HFFc6 (cell line): Measurements from ENCODE around the gene MDGA2. TPM values are rescaled to one million over a fixed set of nuclear protein-coding genes. Genes with fewer than 3 reads are reported as not detected.

Experiments used
- DNase-seq: peaks from one replicate; pipeline ENCODE4 v3.0.0-alpha.2; 2018
- H3K27ac Mint-ChIP-seq: 2 replicates; pipeline ENCODE4 v1.8.0; 2020; ENCODE audit warnings: mild to moderate bottlenecking, mixed read lengths
- H3K27me3 Mint-ChIP-seq: 2 replicates; pipeline ENCODE4 v1.8.0; 2021; ENCODE audit warnings: mild to moderate bottlenecking, moderate library complexity, mixed read lengths; ENCODE audit not compliant: insufficient read depth
- H3K36me3 Mint-ChIP-seq: 2 replicates; pipeline ENCODE4 v1.8.0; 2021; ENCODE audit warnings: low read depth, mixed read lengths
- H3K4me1 Mint-ChIP-seq: 2 replicates; pipeline ENCODE4 v1.8.0; 2020; ENCODE audit warnings: low read depth, mixed read lengths
- H3K4me3 Mint-ChIP-seq: 2 replicates; pipeline ENCODE4 v1.8.0; 2020; ENCODE audit warnings: mild to moderate bottlenecking, moderate library complexity, mixed read lengths
- H3K9me3 Mint-ChIP-seq: 2 replicates; pipeline ENCODE4 v1.8.0; 2020; ENCODE audit warnings: mild to moderate bottlenecking, mixed read lengths
- CTCF ChIP-seq: fragments of 200-600 bp; sonication (generic); IDR thresholded peaks from 2 replicates; pipeline ENCODE4 v1.5.0; 2021; ENCODE audit warnings: antibody characterized with exemption, mild to moderate bottlenecking
- total RNA-seq, 6 experiments: library from RNA; stranded (reverse); fragmentation: NEBNext Ultra II Directional; extraction: Animal tissue kit (Norgen Biotek cat#: 25700); gene quantifications; 2 replicates in 1 of 6; 3 replicates in 5 of 6; pipeline ENCODE4 v1.2.3, GENCODE V29; 2021

Gene MDGA2
- total RNA-seq, 6 experiments from 2014 or later = not detected

DNA sequence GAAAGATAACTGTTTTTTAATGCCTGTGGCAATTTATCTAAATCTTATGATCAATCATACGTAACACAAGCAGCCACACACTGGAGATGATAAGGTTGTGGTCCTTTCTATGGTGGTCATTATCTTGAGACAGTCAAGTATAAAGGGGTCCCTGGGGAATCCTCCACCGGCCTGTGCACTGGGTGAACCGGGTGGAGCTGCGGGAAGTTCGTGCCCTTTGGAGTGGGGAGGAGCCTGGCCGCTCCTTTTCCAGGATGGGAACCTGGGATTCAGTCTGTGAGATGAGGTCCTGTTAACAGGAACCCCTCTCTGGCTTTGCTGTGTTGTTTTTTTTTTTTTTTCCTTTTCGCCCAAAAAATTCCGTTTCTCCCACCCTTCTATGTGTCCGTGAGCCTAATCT, 856.3 kb downstream of the MDGA2 start:
- H3K27ac Mint-ChIP-seq = no peak overlapping the region
- H3K4me3 Mint-ChIP-seq = no peak overlapping the region
- H3K27me3 Mint-ChIP-seq = no peaks in the 10 kb centered on the region; the same call in 1 of the 2 replicates
- TF ChIP-seq CTCF = no peak
- H3K36me3 Mint-ChIP-seq = no peaks in the 10 kb centered on the region
- peaks cover 40% of the 10 kb centered on the region for H3K9me3 Mint-ChIP-seq
- DNase-seq = no peak
- H3K4me1 Mint-ChIP-seq = no peaks in the 10 kb centered on the region

GRCh38 chr14:46818147-46818546, 857.3 kb downstream of the MDGA2 start:
- Mint-ChIP-seq H3K27ac (no peak overlapping the region), H3K4me1 (no peaks in the 10 kb centered on the region), H3K9me3 (peaks cover 40% of the 10 kb centered on the region), H3K4me3 (no peak overlapping the region), H3K36me3 (no peaks in the 10 kb centered on the region), H3K27me3 (no peaks in the 10 kb centered on the region; the same call in 1 of the 2 replicates)
- no peak for DNase-seq
- TF ChIP-seq CTCF = no peak

DNA sequence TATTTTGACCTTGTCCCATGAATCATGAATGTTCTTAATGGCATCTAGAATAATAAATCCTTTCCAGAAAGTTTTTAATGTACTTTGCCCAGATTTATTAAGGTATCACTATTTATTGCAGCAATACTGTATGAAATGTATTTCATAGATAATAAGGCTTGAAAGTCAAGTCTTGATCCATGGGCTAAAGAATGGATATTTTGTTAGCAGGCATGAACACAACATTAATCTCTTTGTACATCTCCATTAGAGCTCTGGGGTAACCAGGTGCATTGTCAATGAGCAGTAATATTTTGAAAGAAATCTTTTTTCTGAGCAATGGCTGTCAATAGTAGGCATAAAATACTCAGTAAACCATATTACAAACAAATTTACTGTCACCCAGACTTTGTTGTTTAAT, 882.3 kb downstream of the MDGA2 start:
- Mint-ChIP-seq H3K27me3 (no peaks in the 10 kb centered on the region), H3K9me3 (peaks cover 49% of the 10 kb centered on the region), H3K4me3 (no peak overlapping the region), H3K36me3 (peaks cover 9% of the 10 kb centered on the region), H3K4me1 (no peaks in the 10 kb centered on the region), H3K27ac (no peak overlapping the region)
- TF ChIP-seq CTCF = no peak
- DNase-seq = no peak
